ENCODE data around the gene MPLKIP.
"Not testable (repeated sequence)": the region's sequence is repeated elsewhere in the genome, so short reads cannot be mapped to it uniquely, and the experiment has no call there.

The MPLKIP gene

GRCh38 chr7:40122940-40123254 lies 11.5 kb downstream of the MPLKIP start:
- no peak for DNase-seq

DNA sequence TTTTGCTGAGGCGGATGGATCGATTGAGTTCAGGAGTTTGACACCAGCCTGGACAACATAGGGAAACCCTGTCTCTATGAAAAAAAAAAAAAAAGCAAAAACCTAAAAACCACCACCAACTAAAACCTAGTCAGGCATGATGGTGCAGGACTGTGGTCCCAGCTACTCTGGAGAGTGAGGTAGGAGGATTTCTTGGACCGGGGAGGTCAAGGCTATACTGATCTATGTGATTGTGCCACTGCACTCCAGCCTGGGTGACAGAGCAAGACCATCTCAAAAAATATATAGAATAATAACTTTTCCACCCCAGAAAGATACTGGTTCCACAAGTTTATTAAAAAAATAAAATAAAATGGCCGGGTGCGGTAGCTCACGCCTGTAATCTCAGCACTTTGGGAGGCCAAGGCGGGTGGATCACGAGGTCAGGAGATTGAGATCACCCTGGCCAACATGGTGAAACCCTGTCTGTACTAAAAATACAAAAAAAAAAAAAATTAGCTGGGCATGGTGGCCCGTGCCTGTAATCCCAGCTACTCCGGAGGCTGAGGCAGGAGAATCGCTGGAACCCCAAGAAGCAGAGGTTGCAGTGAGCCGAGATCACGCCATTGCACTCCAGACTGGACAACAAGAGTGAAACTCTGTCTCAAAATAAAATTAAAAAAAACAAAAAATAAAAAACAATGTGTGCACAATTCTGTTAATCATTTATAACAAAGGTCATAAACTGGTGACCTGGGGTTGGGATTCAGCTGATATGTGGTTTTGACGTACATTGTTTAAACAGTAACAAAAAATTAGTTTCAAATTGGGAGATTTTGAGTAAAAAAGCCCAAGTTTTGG lies 12.1 kb downstream of the MPLKIP start:
- not testable (repeated sequence) for DNase-seq

- no peak for DNase-seq
Observed at GRCh38 chr7:40120020-40120419, 14.4 kb downstream of the MPLKIP start.

DNA sequence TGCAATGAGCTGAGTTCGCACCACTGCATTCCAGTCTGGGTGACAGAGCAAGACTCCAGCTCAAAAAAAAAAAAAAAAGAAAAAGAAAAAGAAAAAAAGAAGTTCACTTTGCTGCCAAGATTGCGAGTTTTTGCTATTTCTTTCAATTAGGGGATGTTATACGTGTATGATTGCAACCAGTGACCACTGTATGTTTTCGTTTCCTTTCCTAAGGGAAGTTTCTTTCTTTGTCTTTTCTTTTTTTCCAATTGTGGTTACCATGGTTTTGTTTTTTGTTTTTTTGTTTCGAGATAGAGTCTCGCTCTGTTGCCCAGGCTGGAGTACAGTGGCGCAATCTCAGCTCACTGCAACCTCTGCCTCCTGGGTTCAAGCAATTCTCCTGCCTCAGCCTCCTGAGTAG lies 16.2 kb downstream of the MPLKIP start:
- DNase-seq, result not testable (repeated sequence)

- not testable (repeated sequence) for DNase-seq
Observed at GRCh38 chr7:40117199-40117598, 17.2 kb downstream of the MPLKIP start.

DNA sequence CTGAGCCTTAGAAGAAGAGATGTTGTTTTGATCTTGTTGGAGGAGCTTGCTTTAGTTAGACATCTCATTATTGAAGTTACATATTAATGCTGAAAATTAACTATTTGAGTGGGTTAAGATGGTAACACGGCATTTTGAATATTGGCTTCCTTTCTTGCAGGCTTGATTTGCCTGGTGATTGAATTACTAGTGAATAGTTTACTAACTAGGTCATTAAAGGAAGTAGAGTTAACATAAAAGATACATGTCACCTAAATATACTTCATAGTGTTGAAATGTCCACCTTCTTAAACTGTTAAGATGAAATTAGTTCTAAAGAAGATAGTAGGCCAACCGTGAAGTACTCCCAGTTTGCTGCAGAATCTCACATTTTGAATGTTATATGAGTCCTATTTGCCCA lies 18.5 kb downstream of the MPLKIP start:
- no peak for DNase-seq

- DNase-seq, result no peak
Observed at GRCh38 chr7:40105879-40106473, 28.4 kb downstream of the MPLKIP start.

GRCh38 chr7:40102897-40103296 lies 31.5 kb downstream of the MPLKIP start:
- no peak for DNase-seq

GRCh38 chr7:40101201-40101600 lies 33.2 kb downstream of the MPLKIP start:
- no peak for DNase-seq

- DNase-seq, result no peak
Observed at GRCh38 chr7:40099837-40100236, 34.6 kb downstream of the MPLKIP start.

GRCh38 chr7:40098810-40099209 lies 35.6 kb downstream of the MPLKIP start:
- no peak for DNase-seq

- no peak for DNase-seq
Observed at GRCh38 chr7:40097728-40098127, 36.7 kb downstream of the MPLKIP start.

GRCh38 chr7:40095695-40096327 lies 38.6 kb downstream of the MPLKIP start:
- DNase-seq, result no peak

DNA sequence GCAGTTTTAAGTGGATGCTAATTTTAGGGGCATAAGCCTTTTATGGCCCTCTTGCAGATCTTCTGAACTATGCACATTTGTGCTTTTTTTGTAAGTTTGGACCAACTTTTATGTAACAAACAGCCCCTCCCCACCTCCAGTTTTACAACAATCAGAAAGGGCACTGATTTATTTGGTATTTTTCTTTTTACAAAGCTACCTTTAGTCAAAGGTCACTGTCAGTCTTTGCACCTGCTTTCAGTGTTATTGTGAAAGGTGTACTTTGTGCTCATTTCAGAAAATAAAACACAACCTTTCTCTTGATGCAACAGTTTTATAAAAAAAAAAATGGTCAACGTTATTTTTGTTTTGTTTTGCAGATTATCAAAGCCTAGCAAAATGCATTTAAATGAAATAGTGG lies 39.2 kb downstream of the MPLKIP start:
- no peak for DNase-seq

GRCh38 chr7:40093631-40094350 lies 40.6 kb downstream of the MPLKIP start:
- no peak for DNase-seq

- no peak for DNase-seq
Observed at GRCh38 chr7:40092182-40092581, 42.2 kb downstream of the MPLKIP start.

DNA sequence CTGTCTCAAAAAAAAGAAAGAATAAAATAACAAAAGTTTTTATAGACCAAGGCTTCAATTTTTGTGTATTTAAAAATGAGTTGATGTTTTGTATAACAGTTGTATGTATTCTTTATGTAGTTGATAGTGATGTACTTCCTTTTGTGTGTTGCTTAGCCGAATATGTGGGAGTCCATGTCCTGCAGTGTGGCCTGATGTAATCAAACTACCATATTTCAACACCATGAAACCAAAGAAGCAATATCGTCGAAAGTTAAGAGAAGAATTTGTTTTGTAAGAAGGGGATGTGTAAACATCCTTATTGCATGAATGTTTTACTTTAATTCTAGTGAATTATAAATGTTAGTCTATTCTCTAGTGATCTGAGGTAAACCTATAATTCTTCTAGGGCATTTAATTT lies 56.6 kb downstream of the MPLKIP start:
- no peak for DNase-seq

All from NCI-H748 treated with DMSO at 0.1 percent for 48 hours (cell line).